Measurements from ENCODE around the gene UROS.

DNA sequence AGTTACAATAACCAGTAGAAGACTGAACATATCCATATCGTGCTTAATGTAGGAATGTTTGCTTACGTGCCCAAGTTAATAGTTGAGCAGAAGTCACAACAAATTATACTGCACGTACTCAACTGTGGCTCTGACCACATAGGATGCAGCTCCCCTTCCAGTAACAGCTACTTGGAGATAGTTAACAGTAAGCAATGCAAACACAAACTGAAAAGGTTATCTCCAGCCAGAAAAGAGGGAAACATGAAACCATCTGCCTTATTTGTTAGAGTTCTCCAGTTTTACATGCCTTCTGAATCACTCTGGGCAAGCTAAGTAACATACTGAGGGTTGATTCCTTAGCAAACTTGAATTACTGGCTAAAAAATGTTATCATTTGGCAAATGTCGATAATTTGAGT, 48.3 kb upstream of the UROS start:
- TF ChIP-seq, protein P1, sequence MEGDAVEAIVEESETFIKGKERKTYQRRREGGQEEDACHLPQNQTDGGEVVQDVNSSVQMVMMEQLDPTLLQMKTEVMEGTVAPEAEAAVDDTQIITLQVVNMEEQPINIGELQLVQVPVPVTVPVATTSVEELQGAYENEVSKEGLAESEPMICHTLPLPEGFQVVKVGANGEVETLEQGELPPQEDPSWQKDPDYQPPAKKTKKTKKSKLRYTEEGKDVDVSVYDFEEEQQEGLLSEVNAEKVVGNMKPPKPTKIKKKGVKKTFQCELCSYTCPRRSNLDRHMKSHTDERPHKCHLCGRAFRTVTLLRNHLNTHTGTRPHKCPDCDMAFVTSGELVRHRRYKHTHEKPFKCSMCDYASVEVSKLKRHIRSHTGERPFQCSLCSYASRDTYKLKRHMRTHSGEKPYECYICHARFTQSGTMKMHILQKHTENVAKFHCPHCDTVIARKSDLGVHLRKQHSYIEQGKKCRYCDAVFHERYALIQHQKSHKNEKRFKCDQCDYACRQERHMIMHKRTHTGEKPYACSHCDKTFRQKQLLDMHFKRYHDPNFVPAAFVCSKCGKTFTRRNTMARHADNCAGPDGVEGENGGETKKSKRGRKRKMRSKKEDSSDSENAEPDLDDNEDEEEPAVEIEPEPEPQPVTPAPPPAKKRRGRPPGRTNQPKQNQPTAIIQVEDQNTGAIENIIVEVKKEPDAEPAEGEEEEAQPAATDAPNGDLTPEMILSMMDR (IDR thresholded peaks at IDR 0.05), result no peak
- TF ChIP-seq EP300 (IDR thresholded peaks at IDR 0.05), result no peak
- TF ChIP-seq POLR2A (IDR thresholded peaks at IDR 0.05), result no peak
- TF ChIP-seq POLR2AphosphoS5 (IDR thresholded peaks at IDR 0.05), result no peak
